ENCODE measurements around the gene ZDHHC19. TPM values are rescaled to one million over a fixed set of nuclear protein-coding genes. Genes with fewer than 3 reads are reported as not detected.

Gene ZDHHC19
- total and polyA plus RNA-seq, 8 donors: 0.38 to 2.7 TPM; not detected in 6

DNA sequence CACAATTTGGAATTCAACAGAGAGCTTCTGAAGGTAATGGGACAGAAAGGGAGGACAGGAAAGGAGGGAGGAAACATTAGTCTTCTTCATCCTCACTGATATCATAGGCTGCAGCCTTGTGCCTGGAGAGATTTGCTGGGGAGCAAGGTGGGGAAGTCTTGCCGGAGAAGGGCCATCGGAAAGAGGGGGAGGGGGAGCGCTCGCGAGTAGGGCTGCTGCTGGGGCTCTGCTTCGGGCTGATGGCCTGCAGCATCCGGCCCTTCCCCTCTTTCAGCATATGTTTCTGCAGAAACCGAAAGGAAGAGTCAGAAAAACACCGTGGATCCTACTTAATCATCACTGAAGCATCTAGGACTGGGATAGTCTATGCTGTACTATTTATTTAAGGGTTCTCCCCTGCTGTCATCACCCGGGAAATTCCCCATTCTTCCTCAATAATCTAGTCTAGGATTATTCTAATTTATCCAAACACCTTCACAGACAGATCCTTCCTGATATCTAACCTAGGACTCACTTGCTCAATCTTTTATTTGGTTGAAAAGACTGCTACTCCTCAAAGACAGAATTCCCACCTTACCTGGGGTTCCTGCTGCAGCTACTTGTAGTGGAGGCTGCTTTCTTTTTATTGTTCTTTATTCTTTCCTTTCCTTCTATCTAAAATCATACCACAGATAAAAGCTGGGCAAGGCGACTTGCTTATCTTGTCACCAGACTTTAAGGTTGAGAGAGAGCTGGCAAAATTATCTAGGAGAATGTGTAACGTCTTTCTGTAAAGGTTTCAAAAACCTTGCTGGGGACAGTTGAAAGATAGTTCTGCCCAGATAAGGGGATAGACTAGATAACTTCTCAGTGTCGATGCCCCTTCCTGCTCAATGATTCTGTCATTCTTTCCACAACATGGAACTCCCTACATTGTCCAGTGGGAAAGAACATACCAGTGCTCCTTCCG, 27.7 kb upstream of the ZDHHC19 start:
- H3K27me3 ChIP-seq: no peaks in the 10 kb centered on the region
- no peak overlapping the region for H3K27ac ChIP-seq
- DNase-seq: no peak
- no peak overlapping the region for H3K4me3 ChIP-seq
- H3K9me3 ChIP-seq: no peaks in the 10 kb centered on the region
- H3K36me3 ChIP-seq: peaks cover 42 to 83% (median 72%) of the 10 kb centered on the region in 4 donors
- WGBS, 5 donors: 74 to 81% (median 79%) methylated on average over 14 of the region's 14 CpGs
- intact Hi-C loops (cut with DNase I; ENCODE audit: low total_unique reads): no loop called here
- TF ChIP-seq EP300 (IDR thresholded peaks at IDR 0.05): no peak
- H3K4me1 ChIP-seq: no peaks in the 10 kb centered on the region

DNA sequence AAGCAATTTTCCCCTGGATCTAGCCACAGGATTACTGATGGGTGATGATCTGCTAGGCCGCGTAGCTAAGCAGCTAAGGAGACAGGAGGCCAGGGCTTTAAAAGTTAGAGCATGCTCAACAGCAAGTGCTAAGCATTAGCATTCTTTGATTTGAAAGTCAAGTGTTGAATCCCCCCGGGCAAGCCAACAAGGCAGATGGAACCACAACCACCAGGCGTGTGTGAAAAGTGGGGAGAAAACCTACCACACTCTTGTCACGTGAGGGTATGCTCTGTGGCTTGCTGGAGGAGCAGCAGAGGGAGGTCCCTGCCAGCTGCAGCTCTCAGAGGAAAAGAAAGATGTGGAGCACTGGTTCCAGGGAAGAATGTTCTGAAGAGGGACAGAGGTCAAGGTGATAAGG, 26.0 kb upstream of the ZDHHC19 start:
- 84 to 97% (median 87%) methylated on average over 5 of the region's 5 CpGs for WGBS, 5 donors
- intact Hi-C loops (cut with DNase I; ENCODE audit: low total_unique reads): no loop called here
- Histone ChIP-seq H3K36me3 (peaks cover 39 to 85% (median 60%) of the 10 kb centered on the region in 4 donors), H3K27me3 (no peaks in the 10 kb centered on the region), H3K4me1 (no peaks in the 10 kb centered on the region), H3K27ac (no peak overlapping the region), H3K4me3 (no peak overlapping the region), H3K9me3 (no peaks in the 10 kb centered on the region)
- TF ChIP-seq POLR2AphosphoS5 (IDR thresholded peaks at IDR 0.05) (no peak), POLR2A (IDR thresholded peaks at IDR 0.05) (no peak), EP300 (IDR thresholded peaks at IDR 0.05) (no peak)
- TF ChIP-seq, protein P1, sequence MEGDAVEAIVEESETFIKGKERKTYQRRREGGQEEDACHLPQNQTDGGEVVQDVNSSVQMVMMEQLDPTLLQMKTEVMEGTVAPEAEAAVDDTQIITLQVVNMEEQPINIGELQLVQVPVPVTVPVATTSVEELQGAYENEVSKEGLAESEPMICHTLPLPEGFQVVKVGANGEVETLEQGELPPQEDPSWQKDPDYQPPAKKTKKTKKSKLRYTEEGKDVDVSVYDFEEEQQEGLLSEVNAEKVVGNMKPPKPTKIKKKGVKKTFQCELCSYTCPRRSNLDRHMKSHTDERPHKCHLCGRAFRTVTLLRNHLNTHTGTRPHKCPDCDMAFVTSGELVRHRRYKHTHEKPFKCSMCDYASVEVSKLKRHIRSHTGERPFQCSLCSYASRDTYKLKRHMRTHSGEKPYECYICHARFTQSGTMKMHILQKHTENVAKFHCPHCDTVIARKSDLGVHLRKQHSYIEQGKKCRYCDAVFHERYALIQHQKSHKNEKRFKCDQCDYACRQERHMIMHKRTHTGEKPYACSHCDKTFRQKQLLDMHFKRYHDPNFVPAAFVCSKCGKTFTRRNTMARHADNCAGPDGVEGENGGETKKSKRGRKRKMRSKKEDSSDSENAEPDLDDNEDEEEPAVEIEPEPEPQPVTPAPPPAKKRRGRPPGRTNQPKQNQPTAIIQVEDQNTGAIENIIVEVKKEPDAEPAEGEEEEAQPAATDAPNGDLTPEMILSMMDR (IDR thresholded peaks at IDR 0.05): no peak
- DNase-seq: no peak

DNA sequence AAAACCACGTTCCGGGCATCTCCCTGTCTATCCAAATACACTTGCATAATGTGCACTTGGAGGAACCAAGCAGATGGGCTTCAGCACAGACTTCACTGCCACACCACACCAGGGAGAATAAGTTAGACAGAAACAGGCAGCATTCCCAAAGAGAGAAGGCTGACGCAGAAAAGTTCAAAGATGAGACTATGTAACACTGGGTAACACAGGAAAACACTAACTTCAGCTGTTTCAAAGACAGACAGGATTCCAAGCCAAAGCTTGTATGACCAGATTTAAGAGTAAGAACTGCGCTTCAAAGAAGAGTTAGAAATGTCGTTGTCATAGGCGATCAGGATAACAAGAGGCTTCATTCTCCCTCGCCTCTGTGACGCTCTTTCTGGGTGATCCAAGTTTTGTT, 25.0 kb upstream of the ZDHHC19 start:
- no peak for DNase-seq
- no peak overlapping the region for H3K4me3 ChIP-seq
- peaks cover 29 to 75% (median 51%) of the 10 kb centered on the region in 4 donors for H3K36me3 ChIP-seq
- WGBS, 5 donors: 93 to 96% (median 94%) methylated on average over 8 of the region's 8 CpGs
- no peaks in the 10 kb centered on the region for H3K27me3 ChIP-seq
- no peak overlapping the region for H3K27ac ChIP-seq
- intact Hi-C loops (cut with DNase I; ENCODE audit: low total_unique reads): no loop called here
- H3K4me1 ChIP-seq: no peaks in the 10 kb centered on the region
- no peaks in the 10 kb centered on the region for H3K9me3 ChIP-seq
- TF ChIP-seq POLR2A (IDR thresholded peaks at IDR 0.05): no peak
- TF ChIP-seq, protein P1 (IDR thresholded peaks at IDR 0.05): no peak
- TF ChIP-seq EP300 (IDR thresholded peaks at IDR 0.05): no peak
- TF ChIP-seq POLR2AphosphoS5 (IDR thresholded peaks at IDR 0.05): no peak

DNA sequence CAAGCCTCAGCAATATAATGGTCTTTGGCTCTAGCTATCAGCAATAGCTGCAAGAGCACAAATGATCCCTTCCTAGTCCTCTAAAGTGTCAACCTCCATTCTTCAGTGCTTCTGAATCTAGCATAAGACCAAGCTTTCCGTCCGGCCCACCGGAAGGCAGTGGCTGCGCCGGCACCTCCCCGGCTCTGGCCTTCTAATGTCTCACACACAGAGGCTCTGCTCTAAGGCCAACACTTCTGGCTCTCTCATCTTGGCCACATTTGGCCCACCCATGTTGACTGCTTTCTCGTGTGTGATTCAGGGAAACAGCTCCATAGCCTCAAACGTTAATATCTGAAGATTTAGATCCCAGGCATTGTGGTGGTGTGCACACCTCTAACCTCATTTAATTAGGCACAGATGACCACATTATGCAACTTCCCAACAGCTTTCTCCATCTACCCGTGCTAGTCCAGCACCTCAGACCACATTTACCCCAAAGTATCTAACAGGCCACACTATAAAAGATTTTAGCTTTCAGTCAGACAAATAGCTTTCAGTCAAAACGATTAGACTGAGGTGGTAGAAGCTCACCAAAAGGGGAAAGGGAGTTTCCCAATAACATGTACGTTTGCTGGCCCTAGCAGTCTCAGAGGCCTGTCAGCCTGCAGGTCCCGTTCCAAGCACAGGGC, 24.4 kb upstream of the ZDHHC19 start:
- intact Hi-C loops (cut with DNase I; ENCODE audit: low total_unique reads): no loop called here
- H3K4me1 ChIP-seq: no peaks in the 10 kb centered on the region
- no peaks in the 10 kb centered on the region for H3K9me3 ChIP-seq
- no peak for DNase-seq
- H3K27me3 ChIP-seq: no peaks in the 10 kb centered on the region
- no peak overlapping the region for H3K4me3 ChIP-seq
- H3K36me3 ChIP-seq: peaks cover 27 to 69% (median 45%) of the 10 kb centered on the region in 4 donors
- TF ChIP-seq POLR2AphosphoS5 (IDR thresholded peaks at IDR 0.05): no peak
- no peak for TF ChIP-seq EP300 (IDR thresholded peaks at IDR 0.05)
- TF ChIP-seq POLR2A (IDR thresholded peaks at IDR 0.05): no peak
- TF ChIP-seq, protein P1 (IDR thresholded peaks at IDR 0.05): no peak
- H3K27ac ChIP-seq: no peak overlapping the region
- 74 to 84% (median 79%) methylated on average over 12 of the region's 12 CpGs for WGBS, 5 donors

Data from stomach (tissue), 9 donors.